OCI-LY7 (cell line): Measurements from ENCODE around the gene G6PC3. TPM values are rescaled to one million over a fixed set of nuclear protein-coding genes. Genes with fewer than 3 reads are reported as not detected.

ENCODE experiments used
- BruUV-seq: library from RNA; stranded (reverse); fragments of 400-500 nt; replicated peaks from 2 replicates; lab custom pipeline; 2021; lab: Mats Ljungman, UMichigan
- CTCF ChIA-PET: fragments of 300-600 bp; sonication (Branson Sonifier 250); formaldehyde crosslinking; loops from one replicate; lab custom pipeline; 2022; ENCODE audit warnings: antibody characterized with exemption; ENCODE audit not compliant: unreplicated experiment; lab: Charles Lee
- POLR2A ChIA-PET: fragments of 300-600 bp; sonication (Branson Sonifier 250); formaldehyde crosslinking; loops from one replicate; lab custom pipeline; 2022; ENCODE audit warnings: antibody characterized with exemption; lab: Charles Lee
- DNase-seq: peaks from one replicate; pipeline ENCODE4 v3.0.0-alpha.2; 2015; ENCODE audit warnings: low spot score
- H2AFZ ChIP-seq: fragments of 200-600 bp; sonication (generic), shearing (Covaris generic); 2 replicates; pipeline ENCODE4 v1.6.1; 2014; ENCODE audit warnings: mild to moderate bottlenecking, antibody characterized with exemption, low read length, moderate library complexity
- H3K27ac ChIP-seq: fragments of 200-600 bp; sonication (generic); 2 replicates; pipeline ENCODE4 v1.5.1; 2014; ENCODE audit warnings: mixed run types, low read depth, mild to moderate bottlenecking, moderate library complexity, low read length, inconsistent platforms; ENCODE audit not compliant: poor library complexity, severe bottlenecking
- H3K36me3 ChIP-seq: fragments of 200-600 bp; sonication (generic); 2 replicates; pipeline ENCODE4 v1.6.1; 2014; ENCODE audit warnings: mild to moderate bottlenecking, antibody characterized with exemption, low read length, moderate library complexity, mixed read lengths; ENCODE audit not compliant: insufficient read depth
- H3K4me1 ChIP-seq: fragments of 200-600 bp; sonication (generic); 2 replicates; pipeline ENCODE4 v1.5.1; 2014; ENCODE audit warnings: mild to moderate bottlenecking, low read length; ENCODE audit not compliant: insufficient read depth, poor library complexity, severe bottlenecking
- H3K4me2 ChIP-seq: fragments of 200-600 bp; sonication (generic); 2 replicates; pipeline ENCODE4 v1.6.1; 2014; ENCODE audit warnings: mild to moderate bottlenecking, low read length
- H3K4me3 ChIP-seq: fragments of 200-600 bp; sonication (generic); 2 replicates; pipeline ENCODE4 v1.5.1; 2014; ENCODE audit warnings: mild to moderate bottlenecking, low read depth, low read length; ENCODE audit not compliant: poor library complexity, severe bottlenecking
- H3K79me2 ChIP-seq: fragments of 200-600 bp; sonication (generic); 2 replicates; pipeline ENCODE4 v1.6.1; 2016; ENCODE audit warnings: low read depth, mild to moderate bottlenecking, low read length, moderate library complexity, mixed read lengths; ENCODE audit not compliant: insufficient read depth
- H3K9me2 ChIP-seq: fragments of 200-600 bp; sonication (generic); 2 replicates; pipeline ENCODE4 v1.6.1; 2016; ENCODE audit warnings: mild to moderate bottlenecking, low read length, mixed read lengths; ENCODE audit not compliant: insufficient read depth
- H3K9me3 ChIP-seq: fragments of 200-600 bp; sonication (generic); 2 replicates; pipeline ENCODE4 v1.6.1; 2014; ENCODE audit warnings: mild to moderate bottlenecking, mixed run types, low read length, mixed read lengths
- H4K20me1 ChIP-seq: fragments of 200-600 bp; sonication (generic); 2 replicates; pipeline ENCODE4 v1.6.1; 2014; ENCODE audit warnings: mild to moderate bottlenecking, antibody characterized with exemption, low read length, moderate library complexity, mixed read lengths; ENCODE audit not compliant: insufficient read depth
- CTCF ChIP-seq: fragments of 200-600 bp; sonication (generic); conservative IDR thresholded peaks from 2 replicates; pipeline ENCODE4 v1.5.1; 2014; ENCODE audit warnings: mild to moderate bottlenecking, antibody characterized with exemption, low read length, moderate library complexity, mixed read lengths
- EZH2phosphoT487 ChIP-seq: fragments of 200-600 bp; sonication (generic); IDR thresholded peaks from 2 replicates; pipeline ENCODE4 v1.6.1; 2018; ENCODE audit warnings: low read depth, borderline replicate concordance, mild to moderate bottlenecking, mixed run types, antibody characterized with exemption, low read length, moderate library complexity, mixed read lengths
- intact Hi-C: fragments of 100-400 bp; cut with micrococcal nuclease; formaldehyde crosslinking; loops from one replicate; pipeline ENCODE4 v1.10.0; 2022; ENCODE audit not compliant: unreplicated experiment
- total RNA-seq, 2 experiments: library from RNA; depleted of rRNA in 1 of 2; stranded (reverse); fragments of >200 nt in 1 of 2; shearing (Covaris generic) in 1 of 2; gene quantifications; 2 replicates each; pipeline ENCODE4 v1.2.3, GENCODE V29; 2014 to 2022

The G6PC3 gene
- total RNA-seq, 2 experiments from 2014 or later, result 20.6 to 46.1 TPM

GRCh38 chr17:44081681-44082080 lies 11.1 kb downstream of the G6PC3 start:
- Histone ChIP-seq H4K20me1 (no peaks in the 10 kb centered on the region), H3K36me3 (peaks cover 35% of the 10 kb centered on the region; the same call in 1 of the 2 replicates), H3K4me1 (peaks cover 6% of the 10 kb centered on the region), H3K4me2 (no peak overlapping the region), H3K79me2 (no peaks in the 10 kb centered on the region), H3K27ac (no peak overlapping the region), H3K4me3 (no peak overlapping the region), H3K9me2 (no peaks in the 10 kb centered on the region), H2AFZ (no peak overlapping the region), H3K9me3 (no peaks in the 10 kb centered on the region)
- POLR2A ChIA-PET, result no interaction called here
- DNase-seq, result no peak
- TF ChIP-seq CTCF, result no peak
- no peak for TF ChIP-seq EZH2phosphoT487
- intact Hi-C loops, result no loop called here
- no TSS peak for BruUV-seq
- CTCF ChIA-PET, result no interaction called here

GRCh38 chr17:44082256-44082927 lies 11.9 kb downstream of the G6PC3 start:
- H3K27ac ChIP-seq, result no peak overlapping the region
- no peaks in the 10 kb centered on the region for H3K9me2 ChIP-seq
- no peak for DNase-seq
- ChIA-PET POLR2A (no interaction called here), CTCF (no interaction called here)
- no peaks in the 10 kb centered on the region for H3K9me3 ChIP-seq
- H3K4me2 ChIP-seq, result no peak overlapping the region
- H3K4me3 ChIP-seq, result no peak overlapping the region
- BruUV-seq, result no TSS peak
- H3K4me1 ChIP-seq, result peaks cover 6% of the 10 kb centered on the region
- TF ChIP-seq EZH2phosphoT487, result no peak
- TF ChIP-seq CTCF, result no peak
- intact Hi-C loops, result no loop called here
- H3K36me3 ChIP-seq, result peaks cover 28% of the 10 kb centered on the region; the same call in 1 of the 2 replicates
- no peaks in the 10 kb centered on the region for H3K79me2 ChIP-seq
- no peaks in the 10 kb centered on the region for H4K20me1 ChIP-seq
- H2AFZ ChIP-seq, result no peak overlapping the region

GRCh38 chr17:44083250-44083849 lies 12.8 kb downstream of the G6PC3 start:
- no peaks in the 10 kb centered on the region for H3K9me3 ChIP-seq
- H3K9me2 ChIP-seq, result no peaks in the 10 kb centered on the region
- TF ChIP-seq CTCF, result no peak; the same call in 1 of the 2 replicates
- TF ChIP-seq EZH2phosphoT487, result no peak
- no peaks in the 10 kb centered on the region for H4K20me1 ChIP-seq
- H3K4me3 ChIP-seq, result no peak overlapping the region
- intact Hi-C loops, result no loop called here
- no peak overlapping the region for H2AFZ ChIP-seq
- CTCF ChIA-PET, result interaction anchor here (0.8 kb wide), 1 partner anchor 137 kb away, joined by 9 read pairs; no protein-coding TSS in a partner anchor
- no peak overlapping the region for H3K27ac ChIP-seq
- peaks cover 6% of the 10 kb centered on the region for H3K4me1 ChIP-seq
- no peak overlapping the region for H3K4me2 ChIP-seq
- H3K79me2 ChIP-seq, result no peaks in the 10 kb centered on the region
- DNase-seq, result peak; percentile 13
- H3K36me3 ChIP-seq, result peaks cover 22% of the 10 kb centered on the region
- BruUV-seq, result no TSS peak
- POLR2A ChIA-PET, result no interaction called here
